ENCODE results near the gene MON1B.
"Not testable (repeated sequence)": the region's sequence is repeated elsewhere in the genome, so short reads cannot be mapped to it uniquely, and the experiment has no call there.

The MON1B gene

GRCh38 chr16:77190478-77191258 is at the start of gene MON1B:
Gene MON1B (plus strand): TSS chr16:77191190. CDS start chr16:77191486, 296 bp downstream.
- DNase-seq (ENCODE audit: low spot score) = peak; percentile 99

- DNase-seq (ENCODE audit: low spot score) = no peak
These were observed 47.6 kb upstream of the MON1B start for GRCh38 chr16:77143364-77143763.

GRCh38 chr16:77148121-77148520 is 42.9 kb upstream of the MON1B start:
- DNase-seq (ENCODE audit: low spot score) = no peak

GRCh38 chr16:77157346-77158058 is 33.5 kb upstream of the MON1B start:
- DNase-seq (ENCODE audit: low spot score) = no peak

- DNase-seq (ENCODE audit: low spot score) = no peak
These were observed 32.7 kb upstream of the MON1B start for GRCh38 chr16:77158293-77158692.

GRCh38 chr16:77165006-77165405 is 26.0 kb upstream of the MON1B start:
- DNase-seq (ENCODE audit: low spot score) = no peak

GRCh38 chr16:77165536-77166236 is 25.3 kb upstream of the MON1B start:
- DNase-seq (ENCODE audit: low spot score) = not testable (repeated sequence)

- DNase-seq (ENCODE audit: low spot score) = no peak
These were observed 24.3 kb upstream of the MON1B start for GRCh38 chr16:77166726-77167125.

GRCh38 chr16:77168901-77169300 is 22.1 kb upstream of the MON1B start:
- no peak for DNase-seq (ENCODE audit: low spot score)

- peak; percentile 13 for DNase-seq (ENCODE audit: low spot score)
These were observed 21.2 kb upstream of the MON1B start for GRCh38 chr16:77169650-77170236.

GRCh38 chr16:77170805-77171204 is 20.2 kb upstream of the MON1B start:
- DNase-seq (ENCODE audit: low spot score) = no peak

GRCh38 chr16:77171745-77172635 is 19.0 kb upstream of the MON1B start:
- DNase-seq (ENCODE audit: low spot score) = peak; percentile 66

- no peak for DNase-seq (ENCODE audit: low spot score)
These were observed 18.0 kb upstream of the MON1B start for GRCh38 chr16:77172951-77173350.

GRCh38 chr16:77183137-77183536 is 7.9 kb upstream of the MON1B start:
- DNase-seq (ENCODE audit: low spot score) = no peak

- DNase-seq (ENCODE audit: low spot score) = not testable (repeated sequence)
These were observed 4.7 kb upstream of the MON1B start for GRCh38 chr16:77186298-77186697.

GRCh38 chr16:77190190-77190477 is 856 bp upstream of the MON1B start:
- no peak for DNase-seq (ENCODE audit: low spot score)

GRCh38 chr16:77191259-77191969 is 424 bp downstream of the MON1B start:
- DNase-seq (ENCODE audit: low spot score) = peak; percentile 29

- DNase-seq (ENCODE audit: low spot score) = no peak
These were observed 2.4 kb downstream of the MON1B start for GRCh38 chr16:77193377-77193776.

GRCh38 chr16:77194295-77195231 is 3.6 kb downstream of the MON1B start:
- DNase-seq (ENCODE audit: low spot score) = no peak

GRCh38 chr16:77195411-77195810 is 4.4 kb downstream of the MON1B start:
- no peak for DNase-seq (ENCODE audit: low spot score)

Data from GM03348 (cell line).